CD8-positive, alpha-beta memory T cell (primary cell): ENCODE data around the gene LRIT1. TPM values are rescaled to one million over a fixed set of nuclear protein-coding genes. Genes with fewer than 3 reads are reported as not detected.
A peak's percentile ranks its signal among the peaks of the same experiment; 100 is the strongest.

Source experiments
- CTCF ChIA-PET: fragments of 350-600 bp; sonication (Branson Sonifier 250); formaldehyde crosslinking; loops from one replicate; lab custom pipeline; 2021; ENCODE audit warnings: antibody characterized with exemption; lab: Charles Lee
- POLR2A ChIA-PET: fragments of 350-600 bp; sonication (Branson Sonifier 250); formaldehyde crosslinking; loops from one replicate; lab custom pipeline; 2021; ENCODE audit warnings: antibody characterized with exemption; lab: Charles Lee
- DNase-seq, 5 donors: peaks; one replicate each; pipeline versions ENCODE4 v3.0.0 to v3.0.0-alpha.2; 2020 to 2022; ENCODE audit warnings: mixed read lengths in 1 of 5
- H3K27ac ChIP-seq: one replicate; pipeline ENCODE4 v1.7.0; 2013; ENCODE audit warnings: low read depth, mild to moderate bottlenecking, low read length, moderate library complexity
- H3K27me3 ChIP-seq: 2 replicates; pipeline ENCODE4 v1.7.0; 2013; ENCODE audit warnings: low read length, mild to moderate bottlenecking; ENCODE audit not compliant: insufficient read depth, poor library complexity, severe bottlenecking
- H3K36me3 ChIP-seq: 2 replicates; pipeline ENCODE4 v1.7.0; 2013; ENCODE audit warnings: mild to moderate bottlenecking, low read length, moderate library complexity; ENCODE audit not compliant: insufficient read depth
- H3K4me1 ChIP-seq: 2 replicates; pipeline ENCODE4 v1.7.0; 2013; ENCODE audit warnings: mild to moderate bottlenecking, low read length, moderate library complexity; ENCODE audit not compliant: insufficient read depth
- H3K4me3 ChIP-seq: 2 replicates; pipeline ENCODE4 v1.7.0; 2013; ENCODE audit warnings: mild to moderate bottlenecking, low read length
- H3K9me3 ChIP-seq: 2 replicates; pipeline ENCODE4 v1.7.0; 2013; ENCODE audit warnings: mild to moderate bottlenecking, low read length
- H3K27ac Mint-ChIP-seq, 8 donors: one replicate each; pipeline ENCODE4 v1.8.0; 2020 to 2021; ENCODE audit warnings: mixed read lengths in 8 of 8, mild to moderate bottlenecking in 6 of 8, inconsistent platforms in 3 of 8, moderate library complexity in 3 of 8
- H3K27me3 Mint-ChIP-seq, 2 donors: one replicate each; pipeline ENCODE4 v1.8.0; 2020 to 2021; ENCODE audit warnings: mixed read lengths in 2 of 2, mild to moderate bottlenecking in 1 of 2, moderate library complexity in 1 of 2
- H3K36me3 Mint-ChIP-seq, 3 donors: one replicate each; pipeline ENCODE4 v1.8.0; 2020 to 2021; ENCODE audit warnings: mixed read lengths in 3 of 3, inconsistent platforms in 1 of 3, mild to moderate bottlenecking in 1 of 3
- H3K4me1 Mint-ChIP-seq, 3 donors: one replicate each; pipeline ENCODE4 v1.8.0; 2020 to 2021; ENCODE audit warnings: mixed read lengths in 3 of 3, inconsistent platforms in 1 of 3, mild to moderate bottlenecking in 1 of 3
- H3K4me3 Mint-ChIP-seq, 7 donors: one replicate each; pipeline ENCODE4 v1.8.0; 2020 to 2021; ENCODE audit warnings: mixed read lengths in 7 of 7, mild to moderate bottlenecking in 6 of 7, moderate library complexity in 4 of 7, inconsistent platforms in 2 of 7
- H3K9me3 Mint-ChIP-seq, 5 donors: one replicate each; pipeline ENCODE4 v1.8.0; 2020 to 2022; ENCODE audit warnings: mixed read lengths in 5 of 5, mild to moderate bottlenecking in 3 of 5, moderate library complexity in 2 of 5, inconsistent platforms in 1 of 5
- polyA plus RNA-seq: library from polyadenylated mRNA; unstranded; fragments of 300-500 nt; fragmentation: Illumina TruSeq; gene quantifications from one replicate; pipeline ENCODE4 v1.2.3, GENCODE V29; 2021
- total RNA-seq, 2 experiments: library from RNA; stranded (reverse); gene quantifications; one replicate each; pipeline ENCODE4 v1.2.3, GENCODE V29; 2021

LRIT1 gene
- total and polyA plus RNA-seq, 3 experiments from 2014 or later, result not detected

- Histone ChIP-seq H3K27ac (no peak overlapping the region), H3K27me3 (no peaks in the 10 kb centered on the region), H3K36me3 (no peaks in the 10 kb centered on the region), H3K4me1 (no peaks in the 10 kb centered on the region), H3K4me3 (no peak overlapping the region), H3K9me3 (no peaks in the 10 kb centered on the region)
- H3K4me1 Mint-ChIP-seq, result peaks cover 0 to 5% (median 2%) of the 10 kb centered on the region in 3 donors
- POLR2A ChIA-PET, result no interaction called here
- H3K27me3 Mint-ChIP-seq, result peaks cover 5% of the 10 kb centered on the region in 2 donors
- no peak overlapping the region for H3K4me3 Mint-ChIP-seq
- CTCF ChIA-PET, result interaction anchor here (9.1 kb wide), 1 partner anchor 52 kb away, joined by 104 read pairs; no protein-coding TSS in a partner anchor
- peak overlapping the region in 1 of 8 donors; percentile 86 for H3K27ac Mint-ChIP-seq
- no peaks in the 10 kb centered on the region for H3K36me3 Mint-ChIP-seq
- no peaks in the 10 kb centered on the region for H3K9me3 Mint-ChIP-seq
- no peak for DNase-seq
Observed at GRCh38 chr10:84200537-84201243, 40.7 kb downstream of the LRIT1 start.

GRCh38 chr10:84198206-84198915 is 43.0 kb downstream of the LRIT1 start:
- H3K4me1 Mint-ChIP-seq, result peaks cover 0 to 20% (median 7%) of the 10 kb centered on the region in 3 donors
- no peaks in the 10 kb centered on the region for H3K36me3 ChIP-seq
- H3K36me3 Mint-ChIP-seq, result no peaks in the 10 kb centered on the region
- no peak overlapping the region for H3K4me3 ChIP-seq
- peaks cover 5 to 9% of the 10 kb centered on the region in 2 donors for H3K27me3 Mint-ChIP-seq
- H3K27me3 ChIP-seq, result peaks cover 13% of the 10 kb centered on the region
- ChIA-PET POLR2A (no interaction called here), CTCF (interaction anchor here (2.3 kb wide), 1 partner anchor 7 kb away, joined by 8 read pairs; no protein-coding TSS in a partner anchor)
- H3K9me3 ChIP-seq, result no peaks in the 10 kb centered on the region
- no peak for DNase-seq
- peak overlapping the region in 3 of 8 donors; percentile 45 to 87 (median 69) for H3K27ac Mint-ChIP-seq
- H3K4me3 Mint-ChIP-seq, result peak overlapping the region in 1 of 7 donors; percentile 28
- no peak overlapping the region for H3K27ac ChIP-seq
- H3K9me3 Mint-ChIP-seq, result no peaks in the 10 kb centered on the region
- peaks cover 13% of the 10 kb centered on the region for H3K4me1 ChIP-seq

- CTCF ChIA-PET, result interaction anchor here (2.3 kb wide), 1 partner anchor 8 kb away, joined by 8 read pairs; no protein-coding TSS in a partner anchor
- POLR2A ChIA-PET, result no interaction called here
- H3K36me3 ChIP-seq, result no peaks in the 10 kb centered on the region
Observed at GRCh38 chr10:84197643-84198042, 43.7 kb downstream of the LRIT1 start.

GRCh38 chr10:84196941-84197340 is 44.4 kb downstream of the LRIT1 start:
- H3K27ac ChIP-seq, result no peak overlapping the region
- ChIA-PET POLR2A (no interaction called here), CTCF (interaction anchor here (2.3 kb wide), 1 partner anchor 8 kb away, joined by 8 read pairs; no protein-coding TSS in a partner anchor)
- H3K27me3 ChIP-seq, result peaks cover 19% of the 10 kb centered on the region
- H3K9me3 ChIP-seq, result no peaks in the 10 kb centered on the region
- H3K9me3 Mint-ChIP-seq, result no peaks in the 10 kb centered on the region
- H3K36me3 Mint-ChIP-seq, result no peaks in the 10 kb centered on the region
- H3K4me1 Mint-ChIP-seq, result peaks cover 0 to 20% (median 9%) of the 10 kb centered on the region in 3 donors
- no peak overlapping the region for H3K27ac Mint-ChIP-seq
- peak in 1 of 5 donors; percentile 22 for DNase-seq
- H3K27me3 Mint-ChIP-seq, result peaks cover 5 to 9% of the 10 kb centered on the region in 2 donors
- no peaks in the 10 kb centered on the region for H3K36me3 ChIP-seq
- no peak overlapping the region for H3K4me3 Mint-ChIP-seq
- peaks cover 13% of the 10 kb centered on the region for H3K4me1 ChIP-seq
- H3K4me3 ChIP-seq, result no peak overlapping the region

More at GRCh38 chr10:84197643-84198042, 43.7 kb downstream of the LRIT1 start:
- Histone ChIP-seq H3K27ac (no peak overlapping the region), H3K4me1 (peaks cover 13% of the 10 kb centered on the region), H3K9me3 (no peaks in the 10 kb centered on the region), H3K27me3 (peaks cover 19% of the 10 kb centered on the region), H3K4me3 (no peak overlapping the region)
- Mint-ChIP-seq H3K4me3 (peak overlapping the region in 1 of 7 donors; percentile 28), H3K27me3 (peaks cover 5 to 9% of the 10 kb centered on the region in 2 donors), H3K9me3 (no peaks in the 10 kb centered on the region), H3K4me1 (peaks cover 0 to 20% (median 7%) of the 10 kb centered on the region in 3 donors), H3K27ac (peak overlapping the region in 1 of 8 donors; percentile 54), H3K36me3 (no peaks in the 10 kb centered on the region)
- no peak for DNase-seq

GRCh38 chr10:84196083-84196482 is 45.3 kb downstream of the LRIT1 start:
- Mint-ChIP-seq H3K4me1 (peaks cover 6 to 27% (median 15%) of the 10 kb centered on the region in 3 donors), H3K9me3 (no peaks in the 10 kb centered on the region), H3K4me3 (peak overlapping the region in 4 of 7 donors; percentile 11 to 74 (median 70)), H3K27ac (peak overlapping the region in 1 of 8 donors; percentile 52), H3K36me3 (no peaks in the 10 kb centered on the region), H3K27me3 (peaks cover 5 to 9% of the 10 kb centered on the region in 2 donors)
- Histone ChIP-seq H3K27me3 (peaks cover 19% of the 10 kb centered on the region), H3K9me3 (no peaks in the 10 kb centered on the region), H3K36me3 (no peaks in the 10 kb centered on the region), H3K27ac (no peak overlapping the region), H3K4me3 (no peak overlapping the region), H3K4me1 (peaks cover 19% of the 10 kb centered on the region)
- peak in 1 of 5 donors; percentile 1 for DNase-seq
- ChIA-PET POLR2A (no interaction called here), CTCF (interaction anchor here (1.5 to 2.3 kb wide), 2 partner anchors 9 to 48 kb away, joined by 8 to 9 read pairs; no protein-coding TSS in a partner anchor)

- Histone ChIP-seq H3K27ac (no peak overlapping the region), H3K36me3 (no peaks in the 10 kb centered on the region), H3K9me3 (no peaks in the 10 kb centered on the region), H3K4me1 (peaks cover 27% of the 10 kb centered on the region), H3K27me3 (peaks cover 19% of the 10 kb centered on the region), H3K4me3 (peak overlapping the region; percentile 43)
- no peak for DNase-seq
- H3K27me3 Mint-ChIP-seq, result peaks cover 5 to 9% of the 10 kb centered on the region in 2 donors
- POLR2A ChIA-PET, result interaction anchor here (2.3 kb wide), 1 partner anchor 18 kb away, joined by 8 read pairs; no protein-coding TSS in a partner anchor
- H3K4me1 Mint-ChIP-seq, result peaks cover 14 to 35% (median 23%) of the 10 kb centered on the region in 3 donors
- H3K27ac Mint-ChIP-seq, result peak overlapping the region in 5 of 8 donors; percentile 19 to 61 (median 47)
- CTCF ChIA-PET, result interaction anchor here (0.9 to 1.5 kb wide), 4 partner anchors 10 to 47 kb away, joined by 3 to 9 read pairs (median 6); no protein-coding TSS in a partner anchor
- no peaks in the 10 kb centered on the region for H3K9me3 Mint-ChIP-seq
- peak overlapping the region; percentile 69 to 90 (median 74) for H3K4me3 Mint-ChIP-seq
- H3K36me3 Mint-ChIP-seq, result no peaks in the 10 kb centered on the region
Observed at GRCh38 chr10:84195044-84195830, 46.1 kb downstream of the LRIT1 start.

- POLR2A ChIA-PET, result interaction anchor here (2.3 kb wide), 1 partner anchor 17 kb away, joined by 8 read pairs; no protein-coding TSS in a partner anchor
- peak within 1 kb of the TSS in 6 of 8 donors; percentile 19 to 74 (median 56) for H3K27ac Mint-ChIP-seq
- CTCF ChIA-PET, result interaction anchor here (0.9 to 2.3 kb wide), 5 partner anchors 11 to 46 kb away, joined by 3 to 10 read pairs (median 8); no protein-coding TSS in a partner anchor
Observed at GRCh38 chr10:84194424-84195043, 46.8 kb downstream of the LRIT1 start, which contains the start of gene CDHR1. TSS of gene CDHR1 (plus strand) at chr10:84194537. CDS start at chr10:84194761, 224 bp downstream.

More at GRCh38 chr10:84194424-84195043, 46.8 kb downstream of the LRIT1 start, which contains the start of gene CDHR1:
- Mint-ChIP-seq H3K9me3 (no peaks in the 10 kb centered on the region), H3K36me3 (no peaks in the 10 kb centered on the region), H3K27me3 (peaks cover 5 to 9% of the 10 kb centered on the region in 2 donors), H3K4me1 (peaks cover 14 to 37% (median 25%) of the 10 kb centered on the region in 3 donors), H3K4me3 (peak within 1 kb of the TSS; percentile 71 to 90 (median 74))
- Histone ChIP-seq H3K4me1 (peaks cover 28% of the 10 kb centered on the region), H3K36me3 (no peaks in the 10 kb centered on the region), H3K27me3 (peaks cover 19% of the 10 kb centered on the region), H3K4me3 (peak within 1 kb of the TSS; percentile 43), H3K27ac (no peak within 1 kb of the TSS), H3K9me3 (no peaks in the 10 kb centered on the region)
- peak; percentile 31 to 68 (median 56) for DNase-seq
